Mesenchymal stem cell (in vitro differentiated cells and primary cell): ENCODE measurements around the gene ANKRD50.

Experiments used
- DNase-seq: peaks from one replicate; pipeline ENCODE4 v3.0.0-alpha.2; 2013
- H2AFZ ChIP-seq: one replicate; pipeline ENCODE4 v1.6.1; 2013; ENCODE audit warnings: low read depth, mild to moderate bottlenecking, control low read depth, inconsistent platforms, low read length, moderate library complexity
- H2AK5ac ChIP-seq: 2 replicates; pipeline ENCODE4 v1.6.1; 2013; ENCODE audit warnings: low read length, moderate library complexity, mild to moderate bottlenecking, inconsistent platforms; ENCODE audit not compliant: severe bottlenecking
- H2BK120ac ChIP-seq: one replicate; pipeline ENCODE4 v1.6.1; 2013; ENCODE audit warnings: low read depth, mild to moderate bottlenecking, inconsistent platforms, low read length, moderate library complexity
- H2BK12ac ChIP-seq, 2 experiments: one replicate each; pipeline ENCODE4 v1.6.1; 2013; ENCODE audit warnings: inconsistent platforms in 2 of 2, low read length in 2 of 2, mild to moderate bottlenecking in 2 of 2, moderate library complexity in 2 of 2, control low read depth in 1 of 2
- H2BK15ac ChIP-seq: one replicate; pipeline ENCODE4 v1.6.1; 2013; ENCODE audit warnings: mild to moderate bottlenecking, low read depth, inconsistent platforms; ENCODE audit not compliant: poor library complexity, severe bottlenecking
- H2BK5ac ChIP-seq: 2 replicates; pipeline ENCODE4 v1.6.1; 2013; ENCODE audit warnings: low read depth, mild to moderate bottlenecking, low read length, control low read depth, inconsistent platforms; ENCODE audit not compliant: poor library complexity, severe bottlenecking
- H3K14ac ChIP-seq, 2 experiments: one replicate each; pipeline ENCODE4 v1.6.1; 2013; ENCODE audit warnings: inconsistent platforms in 2 of 2, low read length in 2 of 2, control low read depth in 1 of 2, mild to moderate bottlenecking in 1 of 2, moderate library complexity in 1 of 2
- H3K18ac ChIP-seq, 2 experiments: one replicate each; pipeline ENCODE4 v1.6.1; 2013; ENCODE audit warnings: inconsistent platforms in 2 of 2, low read length in 2 of 2, control low read depth in 1 of 2, low read depth in 1 of 2, mild to moderate bottlenecking in 1 of 2
- H3K23ac ChIP-seq, 2 experiments: one replicate each; pipeline ENCODE4 v1.6.1; 2013; ENCODE audit warnings: inconsistent platforms in 2 of 2, low read length in 2 of 2, mild to moderate bottlenecking in 2 of 2, moderate library complexity in 2 of 2, control low read depth in 1 of 2
- H3K27ac ChIP-seq: 2 replicates; pipeline ENCODE4 v1.5.1; 2013; ENCODE audit warnings: mild to moderate bottlenecking, moderate library complexity, low read length, control low read depth, inconsistent platforms; ENCODE audit not compliant: poor library complexity, severe bottlenecking
- H3K27me3 ChIP-seq, 2 experiments: 2 replicates each; pipeline versions ENCODE4 v1.6.1 to v1.7.0; 2013; ENCODE audit warnings: low read length in 2 of 2, mild to moderate bottlenecking in 2 of 2, moderate library complexity in 2 of 2, control low read depth in 1 of 2, inconsistent platforms in 1 of 2; ENCODE audit not compliant: control insufficient read depth in 1 of 2, insufficient read depth in 1 of 2
- H3K36me3 ChIP-seq, 2 experiments: 2 replicates each; pipeline versions ENCODE4 v1.6.1 to v1.7.0; 2013; ENCODE audit warnings: low read length in 2 of 2, control low read depth in 1 of 2, inconsistent platforms in 1 of 2, low read depth in 1 of 2, mild to moderate bottlenecking in 1 of 2; ENCODE audit not compliant: insufficient read depth in 2 of 2, control insufficient read depth in 1 of 2
- H3K4ac ChIP-seq, 2 experiments: one replicate each; pipeline ENCODE4 v1.6.1; 2013; ENCODE audit warnings: inconsistent platforms in 2 of 2, low read length in 2 of 2, mild to moderate bottlenecking in 2 of 2, moderate library complexity in 2 of 2, control low read depth in 1 of 2, low read depth in 1 of 2
- H3K4me1 ChIP-seq: 2 replicates; pipeline ENCODE4 v1.6.1; 2013; ENCODE audit warnings: low read depth, low read length, control low read depth; ENCODE audit not compliant: control insufficient read depth, insufficient read depth
- H3K4me2 ChIP-seq: 2 replicates; pipeline ENCODE4 v1.6.1; 2013; ENCODE audit warnings: low read length, mild to moderate bottlenecking, inconsistent platforms; ENCODE audit not compliant: poor library complexity, severe bottlenecking
- H3K4me3 ChIP-seq, 2 experiments: 2 replicates each; pipeline versions ENCODE4 v1.5.1 to v1.7.0; 2013; ENCODE audit warnings: low read length in 2 of 2, mild to moderate bottlenecking in 2 of 2, control low read depth in 1 of 2, low read depth in 1 of 2; ENCODE audit not compliant: insufficient read depth in 1 of 2
- H3K79me1 ChIP-seq: replicated peaks from 2 replicates; pipeline ENCODE4 v1.6.1; 2013; ENCODE audit warnings: mild to moderate bottlenecking, control low read depth, low read length, inconsistent platforms; ENCODE audit not compliant: poor library complexity, severe bottlenecking
- H3K9ac ChIP-seq: 2 replicates; pipeline ENCODE4 v1.7.0; 2013; ENCODE audit warnings: mild to moderate bottlenecking, low read length, moderate library complexity
- H3K9me3 ChIP-seq: 2 replicates; pipeline ENCODE4 v1.7.0; 2013; ENCODE audit warnings: mild to moderate bottlenecking, low read length; ENCODE audit not compliant: control insufficient read depth
- H4K8ac ChIP-seq: one replicate; pipeline ENCODE4 v1.6.1; 2013; ENCODE audit warnings: inconsistent platforms, mild to moderate bottlenecking, low read length, moderate library complexity
- H4K91ac ChIP-seq: one replicate; pipeline ENCODE4 v1.6.1; 2013; ENCODE audit warnings: mild to moderate bottlenecking, low read length, inconsistent platforms
- WGBS: methylation state at CpG from one replicate; pipeline ENCODE4 v1.1.7; 2013; ENCODE audit warnings: mixed read lengths; 5-methylcytosine and 5-hydroxymethylcytosine counted together

The ANKRD50 gene

DNA sequence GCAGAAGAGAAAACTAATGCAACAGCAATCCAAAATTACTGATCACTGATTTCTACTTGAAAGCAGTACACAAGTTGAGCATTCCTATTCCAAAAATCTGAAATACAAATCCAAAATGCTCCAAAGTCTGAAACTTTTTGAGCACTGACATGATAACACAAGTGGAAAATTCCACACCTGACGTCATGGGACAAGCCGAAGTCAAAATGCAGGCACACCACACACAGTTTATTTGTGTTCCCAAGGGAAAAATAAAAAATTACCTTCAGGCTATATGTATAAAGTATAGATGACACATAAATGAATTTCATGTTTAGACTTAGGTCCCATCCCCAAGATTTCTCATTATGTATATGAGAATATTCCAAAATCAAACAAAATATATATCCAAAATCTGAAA is 20.7 kb downstream of the ANKRD50 start:
- Histone ChIP-seq H2BK5ac (no peak overlapping the region), H2AFZ (no peak overlapping the region), H4K8ac (no peak overlapping the region), H3K4me1 (no peaks in the 10 kb centered on the region), H2BK120ac (no peak overlapping the region), H3K4me2 (no peak overlapping the region), H2BK15ac (no peak overlapping the region), H3K27me3 (no peaks in the 10 kb centered on the region), H3K9me3 (peaks cover 15% of the 10 kb centered on the region), H3K23ac (no peak overlapping the region), H3K18ac (no peak overlapping the region), H2AK5ac (no peak overlapping the region), H3K27ac (no peak overlapping the region), H3K79me1 (peaks cover 10% of the 10 kb centered on the region), H4K91ac (no peak overlapping the region), H2BK12ac (no peak overlapping the region), H3K36me3 (peaks cover 0 to 5% of the 10 kb centered on the region in 2 experiments), H3K4ac (no peak overlapping the region), H3K4me3 (no peak overlapping the region), H3K9ac (no peak overlapping the region), H3K14ac (no peak overlapping the region)
- WGBS: 73% methylated on average over 2 of the region's 2 CpGs
- no peak for DNase-seq

DNA sequence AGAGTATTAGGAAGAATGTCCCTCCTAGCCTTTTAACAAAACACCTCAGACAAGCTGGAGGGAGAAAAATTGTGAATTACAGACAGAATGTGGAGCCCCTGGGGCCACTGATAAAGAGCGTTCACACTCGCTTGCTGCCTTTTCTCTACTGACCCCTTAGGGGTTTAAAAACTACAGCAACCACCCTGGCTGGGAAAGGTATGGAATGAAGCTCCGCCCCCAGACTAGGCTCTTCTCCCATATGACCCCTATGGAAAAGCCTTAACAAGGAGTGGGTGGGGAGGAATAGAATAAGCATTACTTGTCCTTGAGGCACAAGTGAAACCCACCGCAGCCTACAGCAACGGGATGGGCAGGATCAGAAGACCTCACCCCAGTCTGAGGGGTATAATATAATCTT is 26.3 kb downstream of the ANKRD50 start:
- H3K4me3 ChIP-seq: no peak overlapping the region
- no peak overlapping the region for H4K91ac ChIP-seq
- no peak overlapping the region for H2BK5ac ChIP-seq
- no peak overlapping the region for H4K8ac ChIP-seq
- no peak overlapping the region for H3K9ac ChIP-seq
- no peak overlapping the region for H2BK15ac ChIP-seq
- DNase-seq: no peak
- no peaks in the 10 kb centered on the region for H3K9me3 ChIP-seq
- peaks cover 15% of the 10 kb centered on the region for H3K79me1 ChIP-seq
- no peak overlapping the region for H3K27ac ChIP-seq
- H2AFZ ChIP-seq: no peak overlapping the region
- H3K14ac ChIP-seq: no peak overlapping the region
- H3K4me2 ChIP-seq: no peak overlapping the region
- H2BK120ac ChIP-seq: peak overlapping the region; percentile 3
- no peak overlapping the region for H3K18ac ChIP-seq
- 93% methylated on average over 2 of the region's 5 CpGs for WGBS
- H3K27me3 ChIP-seq: no peaks in the 10 kb centered on the region
- H2BK12ac ChIP-seq: peak overlapping the region in 1 of 2 experiments; percentile 42
- H3K36me3 ChIP-seq: peaks cover 0 to 8% of the 10 kb centered on the region in 2 experiments
- peak overlapping the region; percentile 31 for H2AK5ac ChIP-seq
- no peak overlapping the region for H3K23ac ChIP-seq
- no peak overlapping the region for H3K4ac ChIP-seq
- H3K4me1 ChIP-seq: peaks cover 3% of the 10 kb centered on the region

GRCh38 chr4:124685851-124686250 is 26.7 kb downstream of the ANKRD50 start:
- H3K23ac ChIP-seq: no peak overlapping the region
- DNase-seq: no peak
- no peak overlapping the region for H3K9ac ChIP-seq
- H2BK15ac ChIP-seq: no peak overlapping the region
- no peak overlapping the region for H3K4me3 ChIP-seq
- H2AFZ ChIP-seq: no peak overlapping the region
- H3K36me3 ChIP-seq: peaks cover 0 to 8% of the 10 kb centered on the region in 2 experiments
- H2BK12ac ChIP-seq: no peak overlapping the region
- no peak overlapping the region for H2AK5ac ChIP-seq
- no peak overlapping the region for H2BK5ac ChIP-seq
- H3K79me1 ChIP-seq: peaks cover 17% of the 10 kb centered on the region
- no peaks in the 10 kb centered on the region for H3K9me3 ChIP-seq
- H3K4ac ChIP-seq: no peak overlapping the region
- no peak overlapping the region for H3K14ac ChIP-seq
- no peak overlapping the region for H3K18ac ChIP-seq
- H3K27me3 ChIP-seq: no peaks in the 10 kb centered on the region
- H3K4me2 ChIP-seq: no peak overlapping the region
- H3K27ac ChIP-seq: no peak overlapping the region
- H4K91ac ChIP-seq: no peak overlapping the region
- H3K4me1 ChIP-seq: peaks cover 3% of the 10 kb centered on the region
- H4K8ac ChIP-seq: no peak overlapping the region
- H2BK120ac ChIP-seq: no peak overlapping the region

DNA sequence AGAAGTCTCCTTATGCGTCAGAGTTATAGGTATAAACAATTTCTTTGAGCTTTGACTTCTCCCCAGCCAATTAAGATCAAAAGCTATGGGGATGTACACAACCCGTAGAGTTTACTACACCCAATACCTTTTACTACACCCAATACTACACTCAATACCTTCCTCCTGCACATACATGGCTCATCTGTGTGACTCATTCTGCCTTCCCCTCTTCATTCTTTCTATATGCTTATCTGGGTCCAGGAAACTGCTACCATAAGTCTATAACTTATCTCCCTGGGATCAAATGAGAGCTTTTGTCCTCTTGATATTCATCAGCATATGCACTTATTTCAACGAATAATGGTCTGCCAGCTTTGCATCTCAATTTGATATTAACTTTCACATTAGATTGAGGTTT is 28.2 kb downstream of the ANKRD50 start:
- H3K4me2 ChIP-seq: no peak overlapping the region
- no peak overlapping the region for H3K4ac ChIP-seq
- H3K4me1 ChIP-seq: peaks cover 3% of the 10 kb centered on the region
- peak; percentile 8 for DNase-seq
- no peak overlapping the region for H3K18ac ChIP-seq
- no peak overlapping the region for H2BK15ac ChIP-seq
- H3K4me3 ChIP-seq: no peak overlapping the region
- no peak overlapping the region for H3K23ac ChIP-seq
- H3K79me1 ChIP-seq: peaks cover 14% of the 10 kb centered on the region
- no peaks in the 10 kb centered on the region for H3K9me3 ChIP-seq
- no peak overlapping the region for H4K91ac ChIP-seq
- 97% methylated on average over 2 of the region's 3 CpGs for WGBS
- H3K9ac ChIP-seq: no peak overlapping the region
- H3K36me3 ChIP-seq: peaks cover 0 to 5% of the 10 kb centered on the region in 2 experiments
- no peak overlapping the region for H3K27ac ChIP-seq
- H4K8ac ChIP-seq: no peak overlapping the region
- no peak overlapping the region for H2AK5ac ChIP-seq
- H3K27me3 ChIP-seq: no peaks in the 10 kb centered on the region
- H3K14ac ChIP-seq: no peak overlapping the region
- no peak overlapping the region for H2AFZ ChIP-seq
- no peak overlapping the region for H2BK12ac ChIP-seq
- no peak overlapping the region for H2BK120ac ChIP-seq
- no peak overlapping the region for H2BK5ac ChIP-seq
